Embryonic facial prominence (tissue), 1 donor: ENCODE measurements around the gene PRKRA.
"Not testable (repeated sequence)": the region's sequence is repeated elsewhere in the genome, so short reads cannot be mapped to it uniquely, and the experiment has no call there.

Experiments used
- DNase-seq: peaks from one replicate; pipeline ENCODE4 v3.0.0-alpha.2; 2016; ENCODE audit errors: extremely low spot score

Gene PRKRA

GRCh38 chr2:178413472-178414265 is 37.3 kb downstream of the PRKRA start:
- DNase-seq: peak; percentile 55

GRCh38 chr2:178412453-178412852 is 38.5 kb downstream of the PRKRA start:
- not testable (repeated sequence) for DNase-seq

DNA sequence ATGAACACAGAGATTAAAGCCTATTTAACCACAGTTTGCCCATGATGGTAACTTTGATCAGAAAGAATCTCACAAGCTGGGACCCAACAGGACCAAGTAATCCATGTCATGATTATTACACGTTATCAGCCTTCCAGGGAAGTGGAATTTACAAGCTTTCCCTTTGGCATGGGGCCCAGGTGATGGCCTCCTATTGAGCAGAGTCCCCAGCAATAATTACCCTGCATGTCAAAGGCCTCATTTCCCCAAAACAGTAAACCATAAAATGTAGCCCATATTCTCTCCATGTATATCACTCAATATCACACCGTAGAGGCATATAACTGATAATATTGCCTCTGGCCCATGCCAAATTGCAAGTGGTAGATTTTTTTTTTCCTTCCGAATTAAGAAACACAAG is 38.9 kb downstream of the PRKRA start:
- no peak for DNase-seq

GRCh38 chr2:178409261-178409660 is 41.7 kb downstream of the PRKRA start:
- DNase-seq: no peak

DNA sequence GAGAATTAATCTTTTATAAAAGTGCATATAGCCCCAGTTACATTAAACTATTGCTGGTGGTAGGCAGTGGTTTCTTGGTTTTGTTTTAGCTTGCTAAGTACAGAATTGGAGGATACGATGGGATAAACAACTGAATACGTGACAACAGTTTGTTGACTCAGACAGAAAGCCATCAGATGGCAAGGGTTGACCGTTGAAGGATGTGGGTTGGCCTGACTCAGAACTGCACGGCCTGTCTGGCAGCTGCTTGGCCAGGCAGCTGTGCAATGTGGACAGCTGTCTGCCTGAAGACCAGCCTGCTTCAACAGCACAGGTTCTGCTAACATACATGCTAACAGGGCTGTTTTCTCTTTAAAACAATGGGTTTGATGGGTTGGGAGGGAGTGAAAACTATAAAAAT is 46.6 kb downstream of the PRKRA start:
- no peak for DNase-seq

DNA sequence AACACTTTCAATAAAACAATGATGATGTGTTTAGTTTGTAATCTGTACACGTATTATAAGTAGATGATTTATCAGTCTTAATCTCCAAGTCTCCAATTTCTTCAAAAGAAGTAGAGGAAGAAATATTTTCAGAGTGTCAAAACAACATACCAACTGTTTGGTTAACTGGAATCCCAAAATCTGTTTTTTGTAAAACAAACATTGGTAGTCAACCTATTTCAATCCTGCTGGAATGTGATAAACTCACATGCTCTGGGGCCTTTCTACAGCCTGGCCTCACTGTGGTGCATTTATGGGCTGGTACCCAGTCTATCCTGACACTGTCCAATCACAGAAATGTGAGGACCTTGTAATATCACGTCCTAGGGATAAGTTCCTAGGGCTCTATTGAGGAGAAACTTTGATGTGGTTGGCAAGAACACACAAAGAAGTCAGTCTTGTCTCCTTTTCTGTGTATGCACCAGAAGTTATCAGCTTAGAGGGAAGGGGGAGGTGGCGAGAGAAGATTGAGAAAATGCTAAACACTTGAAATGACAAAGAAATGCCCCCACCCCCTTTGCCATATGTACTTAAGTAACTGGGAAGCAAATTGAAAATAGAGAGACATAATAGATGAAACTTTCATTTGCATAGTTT is 47.2 kb downstream of the PRKRA start:
- DNase-seq: no peak

DNA sequence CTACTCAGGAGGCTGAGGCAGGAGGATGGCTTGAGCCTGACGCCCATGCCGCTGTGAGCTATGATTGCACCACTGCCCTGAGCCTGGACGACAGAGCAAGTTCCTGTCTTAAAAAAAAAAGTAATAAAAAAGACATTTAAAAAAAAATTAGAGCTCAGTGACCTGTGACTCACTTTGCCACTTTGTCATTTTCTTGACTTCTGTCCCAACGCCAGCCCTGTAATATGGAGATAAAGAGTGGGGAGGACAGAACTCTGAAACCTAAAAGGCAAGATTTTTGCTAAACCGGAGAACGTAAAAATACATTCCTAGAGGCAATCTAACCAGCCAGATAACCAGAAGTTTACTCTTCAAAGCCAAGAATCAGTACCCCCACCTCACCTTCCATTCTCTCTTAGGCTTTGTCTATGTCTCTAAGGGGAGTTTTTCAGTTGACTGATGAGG is 49.0 kb downstream of the PRKRA start:
- DNase-seq: no peak

DNA sequence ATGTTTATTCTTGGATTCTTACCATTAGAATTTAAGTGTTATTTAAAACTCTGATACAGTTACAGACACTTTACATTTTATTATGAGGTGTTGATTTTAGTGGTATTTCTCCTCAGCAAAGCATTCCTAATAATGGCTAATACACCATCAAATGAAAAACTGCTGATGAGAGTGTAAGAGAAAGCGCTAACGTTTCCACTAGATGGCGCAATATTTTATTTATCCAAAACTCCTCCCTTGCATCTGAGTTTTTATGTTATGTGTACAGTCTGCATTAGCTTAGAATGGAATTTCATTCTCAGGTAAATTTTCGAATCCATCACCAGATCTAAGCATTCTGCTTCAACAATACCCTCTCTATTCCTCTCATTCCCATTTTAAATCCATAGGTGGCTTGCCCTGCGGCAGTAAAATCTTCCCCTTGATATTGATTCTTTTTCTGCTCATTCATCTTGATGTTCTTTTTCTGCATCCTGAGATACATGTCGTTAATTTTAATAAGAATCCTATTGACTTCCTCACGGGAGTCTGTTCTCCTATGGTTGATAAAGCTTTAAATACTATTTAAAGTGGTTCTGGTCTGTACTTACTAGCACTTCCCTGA is 53.9 kb downstream of the PRKRA start:
- DNase-seq: no peak

DNA sequence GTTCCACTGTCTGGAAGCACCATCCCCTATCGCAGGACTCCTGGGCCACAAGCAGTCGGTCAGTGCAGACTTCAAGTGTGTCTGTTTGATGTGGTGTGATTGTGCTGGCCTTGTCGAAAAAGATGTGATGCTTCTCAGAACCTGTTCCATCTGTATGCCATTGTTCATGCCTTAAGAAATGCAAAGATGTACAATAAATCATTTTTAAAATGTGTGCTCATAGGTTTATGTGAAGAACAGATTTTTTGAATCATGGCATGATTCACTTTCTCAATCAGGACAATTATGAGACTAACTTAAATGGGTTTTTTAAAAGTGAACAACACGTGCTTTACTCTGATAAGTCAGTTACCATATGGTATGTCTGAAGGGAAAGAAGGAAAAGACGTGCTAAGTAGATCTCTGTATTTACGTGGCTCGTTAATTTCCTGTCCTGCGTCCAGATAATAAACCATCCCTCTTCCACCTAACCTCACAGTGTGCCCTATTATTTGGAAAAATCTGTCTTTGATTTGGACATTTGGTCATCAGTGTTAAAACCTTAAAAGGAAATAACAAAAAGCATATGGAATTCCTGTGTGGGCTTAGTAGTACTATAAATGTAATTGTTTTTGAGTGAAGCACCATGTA is 54.9 kb downstream of the PRKRA start:
- no peak for DNase-seq

DNA sequence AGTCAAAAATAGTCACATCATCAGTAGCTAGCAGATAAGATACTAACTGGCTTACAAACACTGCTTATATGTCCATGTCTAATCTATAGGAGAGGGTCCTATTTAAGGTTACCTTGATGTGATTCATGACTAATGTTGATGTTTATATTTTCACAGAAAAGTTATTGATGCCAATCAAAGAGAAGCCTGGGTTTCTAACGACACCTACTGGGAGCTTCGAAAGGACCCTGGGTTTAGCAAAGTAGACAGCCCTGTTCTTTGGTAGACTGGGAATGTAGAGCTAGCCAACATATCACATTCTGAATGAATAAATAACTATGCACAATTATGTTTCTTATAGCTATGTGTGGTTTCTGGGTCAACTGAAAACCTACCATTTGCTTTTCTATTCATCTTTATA is 55.7 kb downstream of the PRKRA start:
- no peak for DNase-seq

DNA sequence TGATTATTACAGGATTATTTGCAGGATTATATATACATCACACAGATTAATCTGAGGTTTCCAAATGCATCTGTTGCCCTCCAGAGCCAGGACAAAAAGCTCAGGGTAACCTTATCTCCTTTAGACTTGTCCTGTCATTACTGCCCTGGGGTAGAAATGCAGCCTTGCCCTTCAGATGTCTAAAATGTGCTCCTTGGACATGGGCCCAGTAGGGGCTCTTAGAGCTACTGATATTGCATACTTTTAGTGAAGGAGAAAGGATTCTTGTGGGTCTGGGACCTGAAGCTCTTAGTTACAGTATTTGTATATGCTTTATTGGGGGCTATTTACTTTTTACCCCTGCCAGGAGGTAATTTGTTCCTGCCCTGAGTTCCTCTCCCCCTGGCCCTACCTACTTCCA is 56.1 kb downstream of the PRKRA start:
- DNase-seq: no peak

DNA sequence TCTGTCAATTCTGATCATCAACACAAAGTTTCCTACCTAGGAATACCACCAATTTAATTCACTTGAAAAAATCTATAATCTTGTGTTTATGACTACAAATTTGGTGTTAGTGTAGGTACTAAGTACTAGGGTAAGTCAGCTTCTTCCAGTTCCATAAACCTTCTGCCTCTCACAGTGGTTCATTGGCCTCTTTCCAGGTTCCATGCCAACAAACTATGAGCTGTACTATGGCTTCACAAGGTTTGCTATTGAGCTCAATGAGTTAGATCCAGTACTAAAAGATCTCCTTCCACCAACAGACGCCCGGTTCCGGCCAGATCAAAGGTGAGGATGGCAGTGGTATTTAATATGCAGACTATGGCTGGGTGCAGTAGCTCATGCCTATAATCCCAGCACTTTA is 58.8 kb downstream of the PRKRA start:
- no peak for DNase-seq

DNA sequence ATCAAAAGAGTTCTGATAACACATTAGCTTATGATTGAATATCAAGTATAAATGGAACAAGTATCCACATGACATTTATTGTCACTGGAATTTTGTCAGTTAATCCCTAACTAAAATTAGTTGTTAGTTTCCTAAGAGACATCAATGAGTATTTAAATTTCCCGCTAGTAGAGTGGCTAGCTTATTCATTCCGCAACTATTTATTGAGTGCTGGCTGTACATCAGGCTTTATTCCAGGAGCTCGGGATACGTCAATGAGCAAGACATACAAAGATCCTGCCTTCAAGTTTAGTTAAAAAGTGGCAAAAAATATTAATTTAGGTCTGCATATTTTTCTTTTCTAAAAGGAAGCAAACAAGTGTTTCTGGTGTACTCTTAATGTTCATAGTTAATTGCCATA is 59.3 kb downstream of the PRKRA start:
- no peak for DNase-seq

DNA sequence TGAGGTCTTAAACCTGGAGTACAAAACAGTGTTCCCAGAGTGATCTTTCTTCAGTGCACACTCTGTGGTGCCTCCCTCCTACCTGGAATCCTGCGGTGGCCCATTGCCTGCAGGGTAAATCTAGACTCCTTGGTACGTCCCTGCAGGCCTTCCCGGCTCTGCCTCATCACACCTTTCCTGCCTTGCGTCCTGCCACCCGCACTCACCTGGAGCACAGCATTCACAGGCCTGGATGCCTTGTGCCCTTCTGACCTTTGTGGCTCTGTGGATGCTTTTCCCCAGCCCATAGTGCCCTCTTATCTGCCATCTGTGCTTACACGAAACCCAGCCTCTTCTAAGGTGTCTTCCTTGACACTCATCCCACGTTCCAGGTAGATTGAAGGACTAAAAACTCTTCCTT is 62.7 kb downstream of the PRKRA start:
- DNase-seq: no peak

DNA sequence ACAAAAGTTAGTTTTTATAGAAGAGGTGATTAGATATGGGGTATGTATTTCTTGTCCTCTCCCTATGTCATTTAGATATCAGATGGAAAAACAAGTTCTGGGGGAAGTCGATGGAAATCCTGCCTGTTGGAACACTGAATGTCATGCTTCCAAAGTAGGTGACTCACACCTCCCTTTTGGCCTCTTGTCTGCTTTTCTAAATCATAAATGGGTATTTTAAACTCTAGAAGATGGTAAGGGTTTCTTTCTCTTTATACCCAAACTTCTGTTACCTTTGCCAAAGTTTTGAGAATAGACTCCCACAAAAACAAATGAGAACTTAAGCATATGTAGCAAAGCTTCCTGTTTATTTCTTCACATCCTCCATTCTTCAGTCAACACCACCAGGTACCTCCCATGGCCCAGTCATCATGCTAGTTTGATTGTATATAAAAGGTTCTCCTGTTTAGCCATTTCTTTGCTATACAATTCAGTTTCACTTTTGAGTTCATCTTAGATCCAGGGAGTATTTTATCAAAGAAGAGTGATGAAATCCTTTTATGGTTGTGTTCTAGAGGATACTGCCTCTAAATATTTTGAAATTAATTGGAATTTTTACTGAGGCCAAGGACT is 63.9 kb downstream of the PRKRA start:
- no peak for DNase-seq

- no peak for DNase-seq
These were observed 65.3 kb downstream of the PRKRA start for GRCh38 chr2:178385595-178386148.

- DNase-seq: no peak
These were observed 67.3 kb downstream of the PRKRA start for GRCh38 chr2:178383718-178384117.
